ENCODE results near the gene PTPRZ1. TPM values are rescaled to one million over a fixed set of nuclear protein-coding genes. Genes with fewer than 3 reads are reported as not detected.

Gene PTPRZ1
- total and polyA plus RNA-seq, 2 of the 13 experiments (the other 11 are each of a cell fraction or from before 2014, with no cell fraction given) = not detected

DNA sequence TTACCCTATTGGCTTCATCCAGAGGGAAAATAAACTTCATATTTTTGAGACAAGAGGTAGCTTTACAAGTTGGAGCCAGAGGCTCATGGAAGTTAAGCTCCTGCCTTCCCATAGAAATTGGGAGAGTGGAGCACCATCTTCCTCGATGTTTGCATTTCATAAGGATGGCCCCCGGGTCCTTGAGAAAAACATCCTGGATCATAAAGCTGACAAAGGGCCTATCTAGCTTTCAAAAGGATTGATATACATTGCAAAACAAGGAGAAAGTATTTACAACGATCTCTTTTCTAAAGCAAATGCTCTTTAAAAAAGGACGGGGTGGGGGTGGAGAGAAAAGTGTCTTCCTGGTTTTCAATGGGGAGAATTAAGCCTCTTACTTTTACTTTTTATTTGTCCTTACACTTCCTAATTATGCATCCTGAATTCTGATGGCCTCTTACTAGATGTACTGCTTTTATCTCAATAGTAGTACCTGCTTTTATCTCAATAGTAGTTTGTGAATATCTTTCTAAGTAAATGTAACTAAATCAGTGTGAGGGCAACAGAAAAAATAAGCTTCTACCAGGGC, 65.6 kb downstream of the PTPRZ1 start (continued):
- TF ChIP-seq KLF15 (CRISPR knock-in tag; IDR thresholded peaks at IDR 0.05; ENCODE audit: borderline replicate concordance) (no peak), ELF3 (CRISPR knock-in tag; IDR thresholded peaks at IDR 0.05) (no peak), RBM39 (IDR thresholded peaks at IDR 0.05; ENCODE audit: low read depth, low read length, poor library complexity, severe bottlenecking) (no peak), KDM5B (CRISPR knock-in tag; IDR thresholded peaks at IDR 0.05; ENCODE audit: borderline replicate concordance) (no peak)
- TF ChIP-seq, protein P1, sequence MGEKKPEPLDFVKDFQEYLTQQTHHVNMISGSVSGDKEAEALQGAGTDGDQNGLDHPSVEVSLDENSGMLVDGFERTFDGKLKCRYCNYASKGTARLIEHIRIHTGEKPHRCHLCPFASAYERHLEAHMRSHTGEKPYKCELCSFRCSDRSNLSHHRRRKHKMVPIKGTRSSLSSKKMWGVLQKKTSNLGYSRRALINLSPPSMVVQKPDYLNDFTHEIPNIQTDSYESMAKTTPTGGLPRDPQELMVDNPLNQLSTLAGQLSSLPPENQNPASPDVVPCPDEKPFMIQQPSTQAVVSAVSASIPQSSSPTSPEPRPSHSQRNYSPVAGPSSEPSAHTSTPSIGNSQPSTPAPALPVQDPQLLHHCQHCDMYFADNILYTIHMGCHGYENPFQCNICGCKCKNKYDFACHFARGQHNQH (CRISPR knock-in tag; IDR thresholded peaks at IDR 0.05) = no peak
- TF ChIP-seq, protein P2, sequence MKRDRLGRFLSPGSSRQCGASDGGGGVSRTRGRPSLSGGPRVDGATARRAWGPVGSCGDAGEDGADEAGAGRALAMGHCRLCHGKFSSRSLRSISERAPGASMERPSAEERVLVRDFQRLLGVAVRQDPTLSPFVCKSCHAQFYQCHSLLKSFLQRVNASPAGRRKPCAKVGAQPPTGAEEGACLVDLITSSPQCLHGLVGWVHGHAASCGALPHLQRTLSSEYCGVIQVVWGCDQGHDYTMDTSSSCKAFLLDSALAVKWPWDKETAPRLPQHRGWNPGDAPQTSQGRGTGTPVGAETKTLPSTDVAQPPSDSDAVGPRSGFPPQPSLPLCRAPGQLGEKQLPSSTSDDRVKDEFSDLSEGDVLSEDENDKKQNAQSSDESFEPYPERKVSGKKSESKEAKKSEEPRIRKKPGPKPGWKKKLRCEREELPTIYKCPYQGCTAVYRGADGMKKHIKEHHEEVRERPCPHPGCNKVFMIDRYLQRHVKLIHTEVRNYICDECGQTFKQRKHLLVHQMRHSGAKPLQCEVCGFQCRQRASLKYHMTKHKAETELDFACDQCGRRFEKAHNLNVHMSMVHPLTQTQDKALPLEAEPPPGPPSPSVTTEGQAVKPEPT (CRISPR knock-in tag; IDR thresholded peaks at IDR 0.05; ENCODE audit: low read depth) = no peak

DNA sequence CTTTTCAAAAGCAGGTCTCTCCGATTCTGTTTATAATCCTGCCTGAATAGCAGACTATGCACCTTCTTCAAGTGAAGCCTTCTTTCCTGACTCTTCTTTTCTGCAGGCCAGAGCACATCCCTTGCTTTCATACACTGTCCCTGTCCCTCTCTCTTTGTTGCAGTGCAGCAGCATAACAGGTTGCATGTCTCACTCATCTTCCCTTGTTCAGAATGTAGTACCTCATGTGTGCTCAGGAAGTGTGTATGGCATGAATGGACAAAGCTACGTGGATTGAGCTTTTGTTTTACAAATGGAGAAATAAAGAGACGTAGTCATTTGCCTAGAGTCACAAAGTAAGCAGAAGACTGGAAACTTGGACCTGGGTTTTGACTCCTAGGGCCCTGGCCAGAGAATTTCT, 68.0 kb downstream of the PTPRZ1 start:
- in situ Hi-C loops (cut with HindIII; ENCODE audit: extremely low pct_ligation_motif_present, low pct_unique_long_range_greater_than_20kb) (no loop called here), intact Hi-C loops (cut with micrococcal nuclease; ENCODE audit: unreplicated experiment) (no loop called here)
- ChIA-PET CTCF (ENCODE audit: low intra/inter-chr PET ratio, low total read pairs) (no interaction called here), POLR2A (no interaction called here)
- H3K4me2 ChIP-seq (ENCODE audit: low read depth, low read length) = no peak overlapping the region
- 5% methylated on average over 3 of the region's 3 CpGs for WGBS (ENCODE audit: low lambda C conversion rate)
- H3K4me3 ChIP-seq (replicated peaks in 1 of 3; ENCODE audit: insufficient read depth in 1 of 3, low read depth in 2 of 3, low read length in 3 of 3) = no peak overlapping the region
- H3K36me3 ChIP-seq (replicated peaks in 1 of 2; ENCODE audit: control insufficient read depth in 1 of 2, insufficient read depth in 2 of 2, low read length in 2 of 2) = no peaks in the 10 kb centered on the region
- no peaks in the 10 kb centered on the region for H3K27me3 ChIP-seq (ENCODE audit: control insufficient read depth in 1 of 2, insufficient read depth in 2 of 2, low read length in 2 of 2)
- ATAC-seq (no peak), DNase-seq (ENCODE audit: low spot score) (no peak), FAIRE-seq (no peak)
- H3K4me1 ChIP-seq (ENCODE audit: insufficient read depth, low read length) = no peaks in the 10 kb centered on the region
- no peak overlapping the region for H2AFZ ChIP-seq (ENCODE audit: low read length)
- H4K20me1 ChIP-seq (ENCODE audit: insufficient read depth, low read length) = no peaks in the 10 kb centered on the region
- H3K27ac ChIP-seq (ENCODE audit: extremely low read length, insufficient read depth, low read length) = no peak overlapping the region
- H3K9ac ChIP-seq (ENCODE audit: insufficient read depth, low read depth, low read length) = no peak overlapping the region
- no peaks in the 10 kb centered on the region for H3K9me3 ChIP-seq (ENCODE audit: low read length)
- no peaks in the 10 kb centered on the region for H3K79me2 ChIP-seq (ENCODE audit: insufficient read depth, low read length)
- BruUV-seq (replicated peaks) = no TSS peak
- no peak for TF ChIP-seq TEAD3 (CRISPR knock-in tag; optimal IDR thresholded peaks at IDR 0.05; ENCODE audit: borderline replicate concordance)
- TF ChIP-seq ZFP36L2 (CRISPR knock-in tag; IDR thresholded peaks at IDR 0.05) = no peak
- TF ChIP-seq CBX5 (CRISPR knock-in tag; IDR thresholded peaks at IDR 0.05; ENCODE audit: borderline replicate concordance) = no peak
- no peak for TF ChIP-seq JUNB (CRISPR knock-in tag; IDR thresholded peaks at IDR 0.05; ENCODE audit: borderline replicate concordance)
- no peak for TF ChIP-seq POGZ (CRISPR knock-in tag; IDR thresholded peaks at IDR 0.05)
- TF ChIP-seq TOPORS (CRISPR knock-in tag; IDR thresholded peaks at IDR 0.05) = no peak
